ENCODE results near the gene DCXR.

DNA sequence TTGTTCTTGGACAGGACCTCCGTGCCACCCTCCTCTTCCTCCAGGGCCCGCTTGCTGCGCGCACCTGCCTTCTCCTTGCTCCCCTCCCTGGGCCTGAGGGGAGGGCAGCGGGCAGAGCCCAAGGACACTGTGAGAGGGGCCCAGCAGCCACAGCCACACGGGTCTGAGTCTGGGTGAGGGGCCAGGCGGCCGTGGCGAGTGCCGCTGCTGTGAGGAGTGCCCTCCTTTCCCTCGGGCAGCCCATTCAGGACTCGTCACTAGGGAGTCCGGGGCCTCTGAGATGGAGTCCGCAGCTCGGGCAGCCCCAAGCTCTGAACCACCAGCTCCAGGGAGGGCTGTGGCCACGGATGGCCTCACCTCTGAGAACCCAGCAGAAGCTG lies 22.5 kb upstream of the DCXR start:
- TF ChIP-seq, protein P1, sequence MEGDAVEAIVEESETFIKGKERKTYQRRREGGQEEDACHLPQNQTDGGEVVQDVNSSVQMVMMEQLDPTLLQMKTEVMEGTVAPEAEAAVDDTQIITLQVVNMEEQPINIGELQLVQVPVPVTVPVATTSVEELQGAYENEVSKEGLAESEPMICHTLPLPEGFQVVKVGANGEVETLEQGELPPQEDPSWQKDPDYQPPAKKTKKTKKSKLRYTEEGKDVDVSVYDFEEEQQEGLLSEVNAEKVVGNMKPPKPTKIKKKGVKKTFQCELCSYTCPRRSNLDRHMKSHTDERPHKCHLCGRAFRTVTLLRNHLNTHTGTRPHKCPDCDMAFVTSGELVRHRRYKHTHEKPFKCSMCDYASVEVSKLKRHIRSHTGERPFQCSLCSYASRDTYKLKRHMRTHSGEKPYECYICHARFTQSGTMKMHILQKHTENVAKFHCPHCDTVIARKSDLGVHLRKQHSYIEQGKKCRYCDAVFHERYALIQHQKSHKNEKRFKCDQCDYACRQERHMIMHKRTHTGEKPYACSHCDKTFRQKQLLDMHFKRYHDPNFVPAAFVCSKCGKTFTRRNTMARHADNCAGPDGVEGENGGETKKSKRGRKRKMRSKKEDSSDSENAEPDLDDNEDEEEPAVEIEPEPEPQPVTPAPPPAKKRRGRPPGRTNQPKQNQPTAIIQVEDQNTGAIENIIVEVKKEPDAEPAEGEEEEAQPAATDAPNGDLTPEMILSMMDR (IDR thresholded peaks at IDR 0.05): no peak
- no peak for TF ChIP-seq POLR2A (IDR thresholded peaks at IDR 0.05)

Measured in sigmoid colon (tissue), 3 donors.